Panc1 (cell line): ENCODE measurements around the gene MAP2K1.

Experiments used
- CTCF ChIP-seq: fragments of 450-650 bp; IDR thresholded peaks from 2 replicates; pipeline ENCODE4 v1.5.1; 2017; ENCODE audit warnings: mild to moderate bottlenecking
- POLR2AphosphoS5 ChIP-seq: IDR thresholded peaks from 2 replicates; pipeline ENCODE4 v1.6.1; 2012; ENCODE audit warnings: mild to moderate bottlenecking, low read depth, low read length, moderate library complexity
- TF ChIP-seq, protein P1 (sequence below), 2 experiments: IDR thresholded peaks; 2 replicates each; pipeline ENCODE4 v1.6.1; 2011 to 2012; ENCODE audit warnings: low read depth in 2 of 2, control low read depth in 1 of 2, low read length in 1 of 2, mild to moderate bottlenecking in 1 of 2, moderate library complexity in 1 of 2; ENCODE audit not compliant: insufficient read depth in 1 of 2

DNA sequence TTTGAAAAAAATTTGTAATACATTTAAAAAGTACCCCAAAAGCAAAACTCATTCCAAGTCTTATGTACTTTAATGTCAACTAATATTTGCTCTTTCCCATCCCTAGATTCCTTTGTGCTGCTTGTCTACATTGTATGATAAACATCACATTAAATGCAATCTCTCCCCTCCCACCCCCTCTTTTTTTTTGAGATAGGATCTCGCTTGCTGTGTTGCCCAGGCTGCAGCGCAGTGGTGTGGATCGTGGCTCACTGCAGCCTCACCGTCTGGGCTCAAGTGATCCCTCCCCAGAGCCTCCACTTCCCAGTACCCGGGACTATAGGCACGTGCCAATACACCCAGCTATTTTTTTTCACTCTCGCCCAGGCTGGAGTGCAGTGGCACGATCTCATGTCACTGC is 12.6 kb downstream of the MAP2K1 start:
- TF ChIP-seq CTCF (no peak), POLR2AphosphoS5 (no peak)
- TF ChIP-seq, protein P1, sequence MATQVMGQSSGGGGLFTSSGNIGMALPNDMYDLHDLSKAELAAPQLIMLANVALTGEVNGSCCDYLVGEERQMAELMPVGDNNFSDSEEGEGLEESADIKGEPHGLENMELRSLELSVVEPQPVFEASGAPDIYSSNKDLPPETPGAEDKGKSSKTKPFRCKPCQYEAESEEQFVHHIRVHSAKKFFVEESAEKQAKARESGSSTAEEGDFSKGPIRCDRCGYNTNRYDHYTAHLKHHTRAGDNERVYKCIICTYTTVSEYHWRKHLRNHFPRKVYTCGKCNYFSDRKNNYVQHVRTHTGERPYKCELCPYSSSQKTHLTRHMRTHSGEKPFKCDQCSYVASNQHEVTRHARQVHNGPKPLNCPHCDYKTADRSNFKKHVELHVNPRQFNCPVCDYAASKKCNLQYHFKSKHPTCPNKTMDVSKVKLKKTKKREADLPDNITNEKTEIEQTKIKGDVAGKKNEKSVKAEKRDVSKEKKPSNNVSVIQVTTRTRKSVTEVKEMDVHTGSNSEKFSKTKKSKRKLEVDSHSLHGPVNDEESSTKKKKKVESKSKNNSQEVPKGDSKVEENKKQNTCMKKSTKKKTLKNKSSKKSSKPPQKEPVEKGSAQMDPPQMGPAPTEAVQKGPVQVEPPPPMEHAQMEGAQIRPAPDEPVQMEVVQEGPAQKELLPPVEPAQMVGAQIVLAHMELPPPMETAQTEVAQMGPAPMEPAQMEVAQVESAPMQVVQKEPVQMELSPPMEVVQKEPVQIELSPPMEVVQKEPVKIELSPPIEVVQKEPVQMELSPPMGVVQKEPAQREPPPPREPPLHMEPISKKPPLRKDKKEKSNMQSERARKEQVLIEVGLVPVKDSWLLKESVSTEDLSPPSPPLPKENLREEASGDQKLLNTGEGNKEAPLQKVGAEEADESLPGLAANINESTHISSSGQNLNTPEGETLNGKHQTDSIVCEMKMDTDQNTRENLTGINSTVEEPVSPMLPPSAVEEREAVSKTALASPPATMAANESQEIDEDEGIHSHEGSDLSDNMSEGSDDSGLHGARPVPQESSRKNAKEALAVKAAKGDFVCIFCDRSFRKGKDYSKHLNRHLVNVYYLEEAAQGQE (IDR thresholded peaks at IDR 0.05; ENCODE audit: insufficient read depth in 1 of 2, low read depth in 2 of 2, low read length in 1 of 2) = no peak
